ENCODE results near the gene DNAH5.
"Not testable (repeated sequence)": the region's sequence is repeated elsewhere in the genome, so short reads cannot be mapped to it uniquely, and the experiment has no call there.

The DNAH5 gene
- total RNA-seq = 0 reads per million in 4 donors

DNA sequence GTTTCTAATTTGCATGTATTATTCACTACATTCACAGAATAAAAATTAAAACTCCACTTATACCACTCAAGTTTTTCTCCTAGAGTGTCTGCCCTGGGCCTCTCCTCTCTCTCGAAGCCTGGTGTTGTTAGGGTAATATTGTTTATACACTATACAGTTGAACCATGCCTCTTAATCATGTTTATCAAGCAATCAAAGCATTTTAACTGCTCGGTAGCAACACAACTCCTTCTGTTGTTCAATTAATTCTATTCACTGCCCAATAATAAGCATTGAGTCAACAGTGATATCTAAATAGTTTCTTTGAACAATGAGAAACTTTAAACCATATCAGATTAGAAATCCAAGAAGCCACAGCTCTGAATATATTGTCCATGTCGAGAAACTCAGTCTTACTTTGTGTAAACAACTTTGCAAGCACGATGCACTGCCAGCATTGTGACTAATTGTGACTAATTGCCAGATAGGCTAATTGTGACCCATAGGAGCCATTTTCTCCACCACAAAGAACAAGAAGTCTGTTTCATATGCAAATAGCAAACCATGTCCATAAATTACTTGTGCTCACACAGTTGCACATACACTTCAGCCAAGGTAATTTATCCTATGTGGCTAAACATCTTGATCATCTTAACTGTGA is at the start of gene DNAH5:
TSS of gene DNAH5 (minus strand) at position 129 of the 640 bp plus-strand sequence. CDS start 250 bp downstream, outside the sequence.
- DNase-seq = no peak

- DNase-seq = no peak
Observed at GRCh38 chr5:13993926-13994325, 49.4 kb upstream of the DNAH5 start.

DNA sequence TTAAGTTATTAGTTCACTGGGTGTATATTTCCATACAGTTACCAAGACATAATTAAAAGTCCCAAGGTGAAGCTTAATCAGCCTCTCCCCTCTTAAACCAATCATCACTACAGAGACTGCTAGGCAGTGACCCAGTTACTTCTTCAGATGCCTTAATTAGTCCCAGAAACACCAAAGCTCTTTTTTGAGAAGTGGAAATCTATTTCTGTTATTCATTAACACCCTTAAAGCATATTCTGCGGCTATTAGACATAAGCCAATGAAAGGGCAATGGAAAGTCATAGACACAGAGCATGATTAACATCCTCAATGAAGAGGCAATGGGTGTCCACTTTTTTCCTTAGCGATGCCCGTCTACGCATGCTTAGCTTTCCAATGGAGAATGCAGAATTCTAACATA is 48.3 kb upstream of the DNAH5 start:
- no peak for DNase-seq

DNA sequence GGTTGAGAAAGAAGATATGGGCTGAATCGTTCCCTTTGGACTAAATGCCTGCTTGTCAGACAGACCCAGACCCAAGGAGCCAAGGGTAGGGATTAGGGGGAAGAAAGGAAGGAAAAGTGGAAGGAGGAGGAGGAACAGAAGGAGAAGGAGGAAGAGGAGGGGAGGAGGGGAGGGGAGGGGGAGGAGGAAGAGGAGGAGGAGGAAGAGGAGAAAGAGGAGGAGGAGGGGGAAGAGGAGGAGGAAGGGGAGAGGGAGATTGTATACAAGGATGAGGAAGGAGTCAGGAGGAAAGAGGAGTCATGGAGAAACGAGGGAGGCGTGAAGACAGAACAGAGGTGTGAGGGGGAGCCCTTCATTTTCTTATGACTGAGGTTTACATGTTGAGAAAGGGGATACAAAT is 46.9 kb upstream of the DNAH5 start:
- DNase-seq = no peak

GRCh38 chr5:13990896-13991295 is 46.4 kb upstream of the DNAH5 start:
- no peak for DNase-seq

DNA sequence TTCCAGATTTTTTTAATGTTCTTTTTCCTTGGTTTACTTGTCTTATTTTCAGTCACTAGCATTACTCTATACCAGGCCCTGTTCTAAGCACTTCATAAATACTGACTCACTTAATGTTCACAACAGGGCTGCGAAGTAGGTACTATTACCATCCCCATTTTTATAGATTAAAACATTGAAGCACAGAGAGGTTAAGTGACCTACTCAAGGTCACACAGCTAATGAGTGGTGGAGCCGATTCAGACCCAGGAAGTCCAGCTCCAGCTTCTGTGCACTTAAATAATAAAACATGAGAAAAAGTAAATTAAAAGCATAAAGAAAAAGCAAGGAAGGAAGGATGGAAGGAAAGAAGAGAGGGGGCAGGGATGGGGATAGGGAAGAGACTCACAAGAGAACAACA is 45.3 kb upstream of the DNAH5 start:
- DNase-seq = no peak

- peak in 1 of 5 donors; percentile 4 for DNase-seq
Observed at GRCh38 chr5:13987843-13988464, 43.5 kb upstream of the DNAH5 start.

DNA sequence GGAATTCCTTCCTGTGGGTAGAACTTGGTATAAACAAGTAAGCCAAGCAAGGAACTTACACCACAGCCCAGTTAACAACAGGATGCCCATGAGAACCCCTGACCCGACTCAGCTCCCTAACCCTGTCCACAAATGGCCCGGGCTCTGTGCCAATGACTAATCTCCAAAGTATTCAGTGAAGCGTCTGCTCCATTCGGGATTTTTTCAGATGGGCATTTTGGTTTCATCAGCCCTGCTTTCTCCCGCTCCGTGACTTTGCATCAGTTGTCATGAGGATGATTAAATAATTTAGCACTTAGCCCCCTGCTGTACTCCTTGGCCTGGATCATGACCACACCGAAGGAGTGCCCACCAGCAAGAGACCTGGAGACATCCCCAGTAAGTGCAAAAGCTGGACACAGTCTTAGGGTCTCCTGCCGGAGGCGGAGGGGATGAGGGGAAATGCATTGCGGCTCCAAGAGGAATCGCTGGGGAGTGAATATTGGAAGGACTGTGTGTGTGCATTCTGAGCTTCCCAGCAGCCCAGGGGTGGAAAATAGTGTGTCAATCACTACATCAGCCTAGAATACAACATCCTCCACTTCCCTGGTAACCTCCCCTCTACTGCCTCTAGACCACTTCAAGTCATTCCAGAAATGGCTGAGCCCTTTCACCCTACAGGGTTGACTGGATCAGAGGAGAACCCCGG is 41.4 kb upstream of the DNAH5 start:
- no peak for DNase-seq

DNA sequence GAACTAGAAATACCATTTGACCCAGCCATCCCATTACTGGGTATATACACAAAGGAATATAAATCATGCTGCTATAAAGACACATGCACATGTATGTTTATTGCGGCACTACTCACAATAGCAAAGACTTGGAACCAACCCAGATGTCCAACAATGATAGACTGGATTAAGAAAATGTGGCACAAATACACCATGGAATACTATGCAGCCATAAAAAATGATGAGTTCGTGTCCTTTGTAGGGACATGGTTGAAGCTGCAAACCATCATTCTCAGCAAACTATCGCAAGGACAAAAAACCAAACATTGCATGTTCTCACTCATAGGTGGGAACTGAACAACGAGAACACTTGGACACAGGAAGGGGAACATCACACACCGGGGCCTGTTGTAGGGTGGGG is 40.4 kb upstream of the DNAH5 start:
- DNase-seq = not testable (repeated sequence)

GRCh38 chr5:13976867-13977830 is 32.7 kb upstream of the DNAH5 start:
- no peak for DNase-seq

- no peak for DNase-seq
Observed at GRCh38 chr5:13976223-13976622, 31.7 kb upstream of the DNAH5 start.

DNA sequence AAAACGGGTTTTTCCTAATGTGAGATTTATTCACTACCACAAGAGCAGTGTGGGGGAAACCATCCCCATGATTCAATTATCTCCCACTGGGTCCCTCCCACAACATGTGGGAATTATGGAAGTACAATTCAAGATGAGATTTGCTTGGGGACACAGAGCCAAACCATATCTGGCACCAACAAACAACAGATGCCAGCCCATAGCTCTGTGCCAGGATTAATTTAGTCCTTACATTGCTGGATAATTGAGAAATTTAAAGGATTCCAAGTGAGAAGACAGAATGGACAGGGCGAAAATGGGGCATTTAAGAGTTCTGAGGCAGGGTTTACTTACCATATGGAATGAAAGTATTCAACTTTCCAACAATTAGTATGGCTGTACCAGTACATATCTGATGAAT is 30.8 kb upstream of the DNAH5 start:
- no peak for DNase-seq

- DNase-seq = no peak
Observed at GRCh38 chr5:13973724-13974123, 29.2 kb upstream of the DNAH5 start.

GRCh38 chr5:13972029-13972428 is 27.5 kb upstream of the DNAH5 start:
- DNase-seq = no peak

GRCh38 chr5:13957032-13957645 is 12.7 kb upstream of the DNAH5 start:
- no peak for DNase-seq

DNA sequence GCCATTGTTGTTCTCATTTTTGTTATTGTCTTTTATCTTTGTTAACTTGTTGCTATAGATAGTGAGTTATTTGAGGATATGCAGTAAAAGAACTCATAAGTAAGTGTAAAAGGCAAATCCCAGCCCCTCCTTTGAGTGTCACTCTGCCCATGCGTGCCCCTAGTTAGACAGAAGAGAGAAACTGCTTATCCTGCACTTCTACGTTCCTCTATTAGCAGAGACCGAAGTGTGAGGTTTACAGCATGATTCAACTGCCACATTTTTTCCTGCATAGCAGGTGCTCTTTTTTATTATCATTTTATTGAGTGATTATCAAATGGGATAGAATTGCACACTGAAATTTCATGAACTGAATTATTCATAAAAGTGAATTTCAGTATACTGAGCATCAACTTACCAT is 12.0 kb upstream of the DNAH5 start:
- DNase-seq = no peak

DNA sequence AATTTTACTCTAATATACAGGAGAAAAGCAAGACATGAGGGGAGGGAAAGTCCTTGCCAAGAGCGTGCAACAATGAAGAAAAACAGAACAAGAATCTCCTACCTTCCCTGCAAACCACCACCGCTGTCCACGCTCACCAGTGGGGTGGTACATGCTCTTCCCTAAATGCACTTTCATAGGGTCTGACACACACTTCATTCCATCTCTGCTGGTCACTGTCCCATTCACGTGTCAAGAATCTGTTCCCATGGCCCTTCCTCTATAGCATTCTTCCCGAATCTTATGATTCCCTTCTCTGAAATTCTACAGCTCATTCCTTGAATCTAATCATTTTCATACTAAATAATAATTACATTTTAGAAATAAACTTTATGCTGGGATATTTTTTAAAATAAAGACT is 11.4 kb upstream of the DNAH5 start:
- DNase-seq = no peak

GRCh38 chr5:13946111-13946510 is 1.6 kb upstream of the DNAH5 start:
- DNase-seq = no peak

DNA sequence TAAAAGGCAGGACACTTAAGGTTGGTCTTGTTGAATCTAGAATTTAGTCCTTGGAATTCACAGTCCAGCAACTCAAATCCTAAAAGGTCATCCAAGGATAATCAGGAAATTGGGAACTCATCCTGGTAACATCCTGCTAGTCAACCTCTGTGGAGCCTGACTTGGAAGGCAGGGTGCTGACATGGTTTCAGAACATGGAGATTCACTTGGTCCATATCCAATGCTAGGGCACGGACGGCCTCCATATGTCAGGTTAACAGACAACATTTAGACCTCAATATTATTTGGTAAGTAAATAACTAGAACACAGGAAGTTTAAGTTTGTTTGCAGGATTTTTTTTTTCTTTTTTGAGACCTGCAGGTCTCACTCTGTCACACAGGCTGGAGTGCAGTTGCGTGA is 783 bp upstream of the DNAH5 start:
- DNase-seq = no peak

DNA sequence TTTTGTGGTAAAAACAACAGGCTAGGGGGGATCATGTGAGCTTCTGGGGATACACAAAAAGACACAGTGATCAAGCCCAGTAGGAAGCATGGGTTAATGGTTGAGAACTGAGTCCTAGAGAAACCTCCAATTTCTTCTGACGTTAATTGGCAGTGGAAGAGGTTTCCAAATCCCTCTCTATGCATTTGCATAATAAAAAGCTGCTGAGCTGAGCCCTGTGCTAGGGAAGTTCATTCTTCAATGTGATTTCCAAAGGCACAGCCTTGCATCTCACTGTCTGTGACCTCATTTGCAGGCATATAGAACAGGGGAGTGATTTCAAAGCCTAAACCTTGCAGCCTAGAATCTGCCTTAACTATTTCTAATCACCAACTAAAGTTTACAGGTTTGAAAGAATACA is 812 bp downstream of the DNAH5 start:
- DNase-seq = no peak

- DNase-seq = no peak
Observed at GRCh38 chr5:13941468-13941867, 3.0 kb downstream of the DNAH5 start.

GRCh38 chr5:13939638-13940037 is 4.8 kb downstream of the DNAH5 start:
- no peak for DNase-seq

DNA sequence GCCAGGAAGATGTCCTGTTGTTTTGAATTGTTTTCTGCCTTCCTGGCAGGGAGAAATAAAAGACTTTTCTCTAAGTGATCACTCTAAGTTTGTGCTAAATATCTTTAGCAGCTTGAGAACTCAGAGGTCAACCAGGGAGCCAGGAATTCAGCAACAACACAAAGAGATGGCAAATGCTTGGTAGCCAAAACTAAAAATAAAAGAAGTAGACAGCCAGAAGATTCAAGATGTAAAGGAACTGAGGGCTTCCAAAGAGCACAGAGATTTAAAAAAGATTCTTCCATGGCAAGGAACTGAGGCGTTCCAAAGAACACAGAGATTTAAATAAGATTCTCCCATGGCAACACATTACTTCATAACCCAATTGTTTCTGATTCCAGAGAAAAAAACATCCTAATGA is 9.6 kb downstream of the DNAH5 start:
- no peak for DNase-seq
